ENCODE data around the gene TBC1D9. TPM values are rescaled to one million over a fixed set of nuclear protein-coding genes. Genes with fewer than 3 reads are reported as not detected.
A peak's percentile ranks its signal among the peaks of the same experiment; 100 is the strongest.

TBC1D9 gene
- polyA plus RNA-seq, 3 donors = 13.6 to 33.5 (median 21.0) TPM

GRCh38 chr4:140732780-140733179 lies 23.4 kb downstream of the TBC1D9 start:
- no peaks in the 10 kb centered on the region for H3K27me3 ChIP-seq (ENCODE audit: control insufficient read depth in 2 of 2, insufficient read depth in 2 of 2, low read length in 2 of 2)
- H3K4me3 ChIP-seq (replicated peaks in 1 of 3; ENCODE audit: low read depth in 2 of 3, low read length in 3 of 3) = no peak overlapping the region
- no peak overlapping the region for H3K27ac ChIP-seq (ENCODE audit: low read depth in 1 of 2, low read length in 2 of 2)
- H3K27ac Mint-ChIP-seq = no peak overlapping the region
- peaks cover 21 to 22% of the 10 kb centered on the region in 2 donors for H3K4me1 ChIP-seq (ENCODE audit: control insufficient read depth in 1 of 2, insufficient read depth in 2 of 2, low read length in 2 of 2)
- peaks cover 89% of the 10 kb centered on the region for H4K20me1 ChIP-seq (ENCODE audit: insufficient read depth, low read length)
- no peak overlapping the region for H2AFZ ChIP-seq (ENCODE audit: insufficient read depth, low read depth, low read length, poor library complexity, severe bottlenecking)
- H3K4me3 Mint-ChIP-seq = no peak overlapping the region
- peaks cover 0 to 6% (median 3%) of the 10 kb centered on the region in 3 donors for H3K27me3 Mint-ChIP-seq (ENCODE audit: low read depth in 3 of 3)
- H3K79me2 ChIP-seq (ENCODE audit: insufficient read depth, low read length) = peaks cover 9% of the 10 kb centered on the region
- H3K9me3 Mint-ChIP-seq = no peaks in the 10 kb centered on the region
- WGBS (ENCODE audit: insufficient coverage) = 100% methylated on average over 1 of the region's 2 CpGs
- no peaks in the 10 kb centered on the region for H3K9me3 ChIP-seq (replicated peaks in 1 of 2; ENCODE audit: control insufficient read depth in 1 of 2, insufficient read depth in 1 of 2, low read length in 2 of 2)
- no peak overlapping the region for H3K4me2 ChIP-seq (replicated peaks; ENCODE audit: extremely low read depth, low read length, poor library complexity, severe bottlenecking)
- H3K36me3 Mint-ChIP-seq = peaks cover 5 to 7% of the 10 kb centered on the region in 2 donors
- H3K36me3 ChIP-seq (replicated peaks in 1 of 2; ENCODE audit: control insufficient read depth in 1 of 2, insufficient read depth in 2 of 2, low read length in 2 of 2) = no peaks in the 10 kb centered on the region
- peaks cover 26% of the 10 kb centered on the region for H3K4me1 Mint-ChIP-seq
- intact Hi-C loops (cut with micrococcal nuclease) = no loop called here
- H3K9ac ChIP-seq (ENCODE audit: insufficient read depth, low read length, poor library complexity, severe bottlenecking) = no peak overlapping the region
- DNase-seq = no peak
- TF ChIP-seq, protein P1, sequence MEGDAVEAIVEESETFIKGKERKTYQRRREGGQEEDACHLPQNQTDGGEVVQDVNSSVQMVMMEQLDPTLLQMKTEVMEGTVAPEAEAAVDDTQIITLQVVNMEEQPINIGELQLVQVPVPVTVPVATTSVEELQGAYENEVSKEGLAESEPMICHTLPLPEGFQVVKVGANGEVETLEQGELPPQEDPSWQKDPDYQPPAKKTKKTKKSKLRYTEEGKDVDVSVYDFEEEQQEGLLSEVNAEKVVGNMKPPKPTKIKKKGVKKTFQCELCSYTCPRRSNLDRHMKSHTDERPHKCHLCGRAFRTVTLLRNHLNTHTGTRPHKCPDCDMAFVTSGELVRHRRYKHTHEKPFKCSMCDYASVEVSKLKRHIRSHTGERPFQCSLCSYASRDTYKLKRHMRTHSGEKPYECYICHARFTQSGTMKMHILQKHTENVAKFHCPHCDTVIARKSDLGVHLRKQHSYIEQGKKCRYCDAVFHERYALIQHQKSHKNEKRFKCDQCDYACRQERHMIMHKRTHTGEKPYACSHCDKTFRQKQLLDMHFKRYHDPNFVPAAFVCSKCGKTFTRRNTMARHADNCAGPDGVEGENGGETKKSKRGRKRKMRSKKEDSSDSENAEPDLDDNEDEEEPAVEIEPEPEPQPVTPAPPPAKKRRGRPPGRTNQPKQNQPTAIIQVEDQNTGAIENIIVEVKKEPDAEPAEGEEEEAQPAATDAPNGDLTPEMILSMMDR (IDR thresholded peaks at IDR 0.05) = no peak

DNA sequence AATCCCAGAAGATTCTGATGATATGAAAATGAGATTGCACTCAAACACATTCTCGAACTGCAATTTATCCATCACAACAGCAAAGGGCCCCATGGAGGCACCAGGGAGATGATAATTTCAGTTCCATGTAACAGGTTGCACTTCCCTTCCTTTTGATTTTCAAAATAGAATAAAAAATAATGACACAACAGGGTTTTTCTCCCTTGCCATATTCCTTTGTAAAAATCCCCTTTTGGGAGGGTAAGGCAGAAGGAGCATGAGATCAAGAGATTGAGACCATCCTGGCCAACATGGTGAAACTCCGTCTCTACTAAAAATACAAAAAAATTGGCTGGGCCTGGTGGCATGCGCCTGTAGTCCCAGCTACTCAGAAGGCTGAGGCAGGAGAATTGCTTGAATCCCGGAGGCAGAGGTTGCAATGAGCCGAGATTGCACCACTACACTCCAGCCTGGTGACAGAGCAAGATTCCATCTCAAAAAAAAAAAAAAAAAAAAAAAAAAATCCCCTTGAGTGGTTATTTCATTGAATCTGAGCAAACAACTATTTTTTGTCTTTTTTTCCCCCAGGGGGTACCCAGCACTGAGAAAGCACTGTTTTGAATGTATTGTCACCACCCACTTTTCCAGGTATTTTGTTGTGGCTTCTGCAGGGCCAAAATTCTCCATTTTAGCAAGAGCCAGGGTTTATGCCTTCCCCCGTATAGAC lies 26.7 kb downstream of the TBC1D9 start:
- TF ChIP-seq, protein P1 (IDR thresholded peaks at IDR 0.05) = no peak
- WGBS (ENCODE audit: insufficient coverage) = 81% methylated on average over 3 of the region's 6 CpGs
- H3K4me3 Mint-ChIP-seq = no peak overlapping the region
- Histone ChIP-seq H3K4me2 (replicated peaks; ENCODE audit: extremely low read depth, low read length, poor library complexity, severe bottlenecking) (no peak overlapping the region), H3K4me1 (ENCODE audit: control insufficient read depth in 1 of 2, insufficient read depth in 2 of 2, low read length in 2 of 2) (peaks cover 29 to 42% of the 10 kb centered on the region in 2 donors), H3K36me3 (replicated peaks in 1 of 2; ENCODE audit: control insufficient read depth in 1 of 2, insufficient read depth in 2 of 2, low read length in 2 of 2) (no peaks in the 10 kb centered on the region), H3K27me3 (ENCODE audit: control insufficient read depth in 2 of 2, insufficient read depth in 2 of 2, low read length in 2 of 2) (no peaks in the 10 kb centered on the region), H3K9me3 (replicated peaks in 1 of 2; ENCODE audit: control insufficient read depth in 1 of 2, insufficient read depth in 1 of 2, low read length in 2 of 2) (no peaks in the 10 kb centered on the region), H3K9ac (ENCODE audit: insufficient read depth, low read length, poor library complexity, severe bottlenecking) (no peak overlapping the region), H3K27ac (ENCODE audit: low read depth in 1 of 2, low read length in 2 of 2) (peak overlapping the region in 1 of 2 donors; percentile 7), H4K20me1 (ENCODE audit: insufficient read depth, low read length) (peaks cover 71% of the 10 kb centered on the region), H2AFZ (ENCODE audit: insufficient read depth, low read depth, low read length, poor library complexity, severe bottlenecking) (no peak overlapping the region), H3K79me2 (ENCODE audit: insufficient read depth, low read length) (peaks cover 16% of the 10 kb centered on the region), H3K4me3 (replicated peaks in 1 of 3; ENCODE audit: low read depth in 2 of 3, low read length in 3 of 3) (no peak overlapping the region)
- peaks cover 0 to 2% (median 0%) of the 10 kb centered on the region in 7 donors for H3K9me3 Mint-ChIP-seq
- H3K27me3 Mint-ChIP-seq (ENCODE audit: low read depth in 3 of 3) = peaks cover 2 to 3% (median 3%) of the 10 kb centered on the region in 3 donors
- peaks cover 38% of the 10 kb centered on the region for H3K4me1 Mint-ChIP-seq
- intact Hi-C loops (cut with micrococcal nuclease) = no loop called here
- H3K36me3 Mint-ChIP-seq = peaks cover 9 to 10% of the 10 kb centered on the region in 2 donors
- no peak for DNase-seq
- H3K27ac Mint-ChIP-seq = peak overlapping the region in 5 of 7 donors; percentile 6 to 87 (median 57)

Data from CD14-positive monocyte (primary cell).